H7 (cell line): ENCODE measurements around the gene RNF168. TPM values are rescaled to one million over a fixed set of nuclear protein-coding genes. Genes with fewer than 3 reads are reported as not detected.
"Not testable (repeated sequence)": the region's sequence is repeated elsewhere in the genome, so short reads cannot be mapped to it uniquely, and the experiment has no call there.

ENCODE experiments used
- DNase-seq: peaks from one replicate; pipeline ENCODE4 v3.0.0; 2012
- H3K27me3 ChIP-seq: 2 replicates; pipeline ENCODE4 v1.6.0; 2011; ENCODE audit warnings: mild to moderate bottlenecking, low read length; ENCODE audit not compliant: control insufficient read depth, insufficient read depth
- H3K36me3 ChIP-seq: replicated peaks from 2 replicates; pipeline ENCODE4 v1.5.1; 2011; ENCODE audit warnings: low read length; ENCODE audit not compliant: control insufficient read depth, insufficient read depth
- H3K4me3 ChIP-seq: 2 replicates; pipeline ENCODE4 v1.5.1; 2011; ENCODE audit warnings: low read depth, mild to moderate bottlenecking, control low read depth, low read length, moderate library complexity; ENCODE audit not compliant: insufficient read depth
- total RNA-seq: library from RNA; depleted of rRNA; stranded (reverse); fragments of >200 nt; shearing (Covaris generic); gene quantifications from 2 replicates; pipeline ENCODE4 v1.2.3, GENCODE V29; 2014; rRNA removed

The RNF168 gene
- total RNA-seq, 1 experiment from 2014 or later: 30.1 TPM

- no peak overlapping the region for H3K4me3 ChIP-seq
- H3K36me3 ChIP-seq: no peaks in the 10 kb centered on the region; the same call in 1 of the 2 replicates
- no peak for DNase-seq
- H3K27me3 ChIP-seq: no peaks in the 10 kb centered on the region
These were observed 80.4 kb downstream of the RNF168 start for GRCh38 chr3:196423044-196423781.

- not testable (repeated sequence) for H3K4me3 ChIP-seq, H3K36me3 ChIP-seq, DNase-seq, H3K27me3 ChIP-seq
These were observed 81.9 kb downstream of the RNF168 start for GRCh38 chr3:196421668-196422067.

- no peaks in the 10 kb centered on the region for H3K36me3 ChIP-seq
- no peaks in the 10 kb centered on the region for H3K27me3 ChIP-seq
- H3K4me3 ChIP-seq: no peak overlapping the region
- no peak for DNase-seq
These were observed 84.2 kb downstream of the RNF168 start for GRCh38 chr3:196419386-196419785.

Other genes starting within 250 kb of the RNF168 start
- 23.9 and 38.0 TPM in 2 replicates for gene PCYT1A, start 216.0 kb downstream of the RNF168 start, total RNA-seq
- 5.8 and 11.3 TPM in 2 replicates for gene DYNLT2B, start 185.5 kb downstream of the RNF168 start, total RNA-seq
- gene TM4SF19, start 165.4 kb downstream of the RNF168 start, total RNA-seq: not detected in 2 replicates
- 14.4 and 23.2 TPM in 2 replicates for gene UBXN7, start 71.3 kb downstream of the RNF168 start, total RNA-seq
- gene SMCO1, start 11.6 kb upstream of the RNF168 start, total RNA-seq: not detected in 2 replicates
- gene WDR53, start 64.8 kb upstream of the RNF168 start, total RNA-seq: 10.1 and 10.8 TPM in 2 replicates
- gene FBXO45, start 64.9 kb upstream of the RNF168 start, total RNA-seq: 15.6 and 19.1 TPM in 2 replicates
- 5.3 and 5.7 TPM in 2 replicates for gene NRROS, start 135.9 kb upstream of the RNF168 start, total RNA-seq
- 1.8 and 3.7 TPM in 2 replicates for gene CEP19, start 208.5 kb upstream of the RNF168 start, total RNA-seq
- gene PIGX, start 208.6 kb upstream of the RNF168 start, total RNA-seq: 18.0 and 25.9 TPM in 2 replicates
- 20.0 and 32.0 TPM in 2 replicates for gene PAK2, start 236.1 kb upstream of the RNF168 start, total RNA-seq